GM19328 (cell line): ENCODE data around the gene TBC1D8B.
"Not testable (repeated sequence)": the region's sequence is repeated elsewhere in the genome, so short reads cannot be mapped to it uniquely, and the experiment has no call there.

Experiments used
- ATAC-seq: cut with Tn5 transposase; IDR thresholded peaks from one replicate; pipeline ENCODE4 v1.9.1; 2021; ENCODE audit warnings: mild to moderate bottlenecking, moderate library complexity; ENCODE audit not compliant: unreplicated experiment

Gene TBC1D8B

GRCh38 chrX:106802388-106803275, at the start of gene TBC1D8B:
Gene TBC1D8B, plus strand, starts transcription at chrX:106802673. Its CDS starts 181 bp downstream, at chrX:106802854.
- ATAC-seq: peak; percentile 91

- not testable (repeated sequence) for ATAC-seq
These were observed 33.2 kb upstream of the TBC1D8B start for GRCh38 chrX:106769288-106769687.

- no peak for ATAC-seq
These were observed 27.5 kb upstream of the TBC1D8B start for GRCh38 chrX:106774981-106775380.

- no peak for ATAC-seq
These were observed 22.2 kb upstream of the TBC1D8B start for GRCh38 chrX:106780264-106780663.

- ATAC-seq: no peak
These were observed 21.7 kb upstream of the TBC1D8B start for GRCh38 chrX:106780664-106781377.

GRCh38 chrX:106783716-106784115, 18.8 kb upstream of the TBC1D8B start:
- no peak for ATAC-seq

GRCh38 chrX:106791495-106791894, 11.0 kb upstream of the TBC1D8B start:
- no peak for ATAC-seq

GRCh38 chrX:106802063-106802387, 448 bp upstream of the TBC1D8B start:
- peak; percentile 34 for ATAC-seq

- ATAC-seq: no peak
These were observed 8.8 kb downstream of the TBC1D8B start for GRCh38 chrX:106811131-106811910.

- not testable (repeated sequence) for ATAC-seq
These were observed 10.5 kb downstream of the TBC1D8B start for GRCh38 chrX:106812930-106813329.

GRCh38 chrX:106814093-106814492, 11.6 kb downstream of the TBC1D8B start:
- ATAC-seq: not testable (repeated sequence)

- peak; percentile 79 for ATAC-seq
These were observed 60.7 kb downstream of the TBC1D8B start for GRCh38 chrX:106862972-106863688.

GRCh38 chrX:106863697-106864096, 61.2 kb downstream of the TBC1D8B start:
- ATAC-seq: no peak

GRCh38 chrX:106872796-106873195, 70.3 kb downstream of the TBC1D8B start:
- ATAC-seq: not testable (repeated sequence)

GRCh38 chrX:106874075-106874474, 71.6 kb downstream of the TBC1D8B start:
- no peak for ATAC-seq

- ATAC-seq: no peak
These were observed 72.7 kb downstream of the TBC1D8B start for GRCh38 chrX:106875151-106875550.

- ATAC-seq: no peak
These were observed 87.0 kb downstream of the TBC1D8B start for GRCh38 chrX:106889468-106889867.

- no peak for ATAC-seq
These were observed 89.4 kb downstream of the TBC1D8B start for GRCh38 chrX:106891762-106892460.

- peak; percentile 50 for ATAC-seq
These were observed 92.0 kb downstream of the TBC1D8B start for GRCh38 chrX:106894392-106894909.

- ATAC-seq: no peak
These were observed 92.5 kb downstream of the TBC1D8B start for GRCh38 chrX:106894978-106895452.
